ENCODE results near the gene CTDSPL2.

The CTDSPL2 gene

GRCh38 chr15:44490622-44491021, 63.2 kb downstream of the CTDSPL2 start:
- Histone ChIP-seq H3K36me3 (ENCODE audit: control insufficient read depth, insufficient read depth, low read length) (no peaks in the 10 kb centered on the region), H3K9ac (ENCODE audit: low read depth, low read length) (no peak overlapping the region), H3K9me3 (ENCODE audit: control insufficient read depth, insufficient read depth, low read length) (no peaks in the 10 kb centered on the region), H3K4me3 (ENCODE audit: low read depth, low read length) (no peak overlapping the region), H3K27me3 (ENCODE audit: control insufficient read depth, insufficient read depth, low read length) (no peaks in the 10 kb centered on the region), H3K4me1 (ENCODE audit: control insufficient read depth, insufficient read depth, low read length) (no peaks in the 10 kb centered on the region)

- Histone ChIP-seq H3K4me1 (ENCODE audit: control insufficient read depth, insufficient read depth, low read length) (no peaks in the 10 kb centered on the region), H3K9ac (ENCODE audit: low read depth, low read length) (no peak overlapping the region), H3K4me3 (ENCODE audit: low read depth, low read length) (no peak overlapping the region), H3K27me3 (ENCODE audit: control insufficient read depth, insufficient read depth, low read length) (no peaks in the 10 kb centered on the region), H3K9me3 (ENCODE audit: control insufficient read depth, insufficient read depth, low read length) (no peaks in the 10 kb centered on the region), H3K36me3 (ENCODE audit: control insufficient read depth, insufficient read depth, low read length) (peaks cover 3% of the 10 kb centered on the region)
Observed at GRCh38 chr15:44492040-44492439, 64.6 kb downstream of the CTDSPL2 start.

- Histone ChIP-seq H3K9ac (ENCODE audit: low read depth, low read length) (no peak overlapping the region), H3K27me3 (ENCODE audit: control insufficient read depth, insufficient read depth, low read length) (no peaks in the 10 kb centered on the region), H3K4me1 (ENCODE audit: control insufficient read depth, insufficient read depth, low read length) (no peaks in the 10 kb centered on the region), H3K36me3 (ENCODE audit: control insufficient read depth, insufficient read depth, low read length) (peaks cover 3% of the 10 kb centered on the region), H3K4me3 (ENCODE audit: low read depth, low read length) (no peak overlapping the region), H3K9me3 (ENCODE audit: control insufficient read depth, insufficient read depth, low read length) (no peaks in the 10 kb centered on the region)
Observed at GRCh38 chr15:44492672-44493071, 65.2 kb downstream of the CTDSPL2 start.

GRCh38 chr15:44495562-44495961, 68.1 kb downstream of the CTDSPL2 start:
- H3K36me3 ChIP-seq (ENCODE audit: control insufficient read depth, insufficient read depth, low read length): peaks cover 10% of the 10 kb centered on the region
- no peak overlapping the region for H3K4me3 ChIP-seq (ENCODE audit: low read depth, low read length)
- H3K9ac ChIP-seq (ENCODE audit: low read depth, low read length): no peak overlapping the region
- no peaks in the 10 kb centered on the region for H3K27me3 ChIP-seq (ENCODE audit: control insufficient read depth, insufficient read depth, low read length)
- no peaks in the 10 kb centered on the region for H3K9me3 ChIP-seq (ENCODE audit: control insufficient read depth, insufficient read depth, low read length)
- no peaks in the 10 kb centered on the region for H3K4me1 ChIP-seq (ENCODE audit: control insufficient read depth, insufficient read depth, low read length)

- Histone ChIP-seq H3K9ac (ENCODE audit: low read depth, low read length) (no peak overlapping the region), H3K27me3 (ENCODE audit: control insufficient read depth, insufficient read depth, low read length) (no peaks in the 10 kb centered on the region), H3K4me1 (ENCODE audit: control insufficient read depth, insufficient read depth, low read length) (no peaks in the 10 kb centered on the region), H3K36me3 (ENCODE audit: control insufficient read depth, insufficient read depth, low read length) (peaks cover 14% of the 10 kb centered on the region), H3K9me3 (ENCODE audit: control insufficient read depth, insufficient read depth, low read length) (no peaks in the 10 kb centered on the region), H3K4me3 (ENCODE audit: low read depth, low read length) (no peak overlapping the region)
Observed at GRCh38 chr15:44500555-44500954, 73.1 kb downstream of the CTDSPL2 start.

GRCh38 chr15:44501768-44502366, 74.4 kb downstream of the CTDSPL2 start:
- no peaks in the 10 kb centered on the region for H3K27me3 ChIP-seq (ENCODE audit: control insufficient read depth, insufficient read depth, low read length)
- peaks cover 11% of the 10 kb centered on the region for H3K36me3 ChIP-seq (ENCODE audit: control insufficient read depth, insufficient read depth, low read length)
- no peaks in the 10 kb centered on the region for H3K4me1 ChIP-seq (ENCODE audit: control insufficient read depth, insufficient read depth, low read length)
- H3K9me3 ChIP-seq (ENCODE audit: control insufficient read depth, insufficient read depth, low read length): no peaks in the 10 kb centered on the region
- H3K4me3 ChIP-seq (ENCODE audit: low read depth, low read length): no peak overlapping the region
- no peak overlapping the region for H3K9ac ChIP-seq (ENCODE audit: low read depth, low read length)

- H3K4me1 ChIP-seq (ENCODE audit: control insufficient read depth, insufficient read depth, low read length): no peaks in the 10 kb centered on the region
- H3K9me3 ChIP-seq (ENCODE audit: control insufficient read depth, insufficient read depth, low read length): no peaks in the 10 kb centered on the region
- peaks cover 9% of the 10 kb centered on the region for H3K36me3 ChIP-seq (ENCODE audit: control insufficient read depth, insufficient read depth, low read length)
- no peak overlapping the region for H3K9ac ChIP-seq (ENCODE audit: low read depth, low read length)
- no peak overlapping the region for H3K4me3 ChIP-seq (ENCODE audit: low read depth, low read length)
- H3K27me3 ChIP-seq (ENCODE audit: control insufficient read depth, insufficient read depth, low read length): no peaks in the 10 kb centered on the region
Observed at GRCh38 chr15:44516436-44516835, 89.0 kb downstream of the CTDSPL2 start.

GRCh38 chr15:44519537-44519936, 92.1 kb downstream of the CTDSPL2 start:
- Histone ChIP-seq H3K9me3 (ENCODE audit: control insufficient read depth, insufficient read depth, low read length) (no peaks in the 10 kb centered on the region), H3K4me3 (ENCODE audit: low read depth, low read length) (no peak overlapping the region), H3K9ac (ENCODE audit: low read depth, low read length) (no peak overlapping the region), H3K36me3 (ENCODE audit: control insufficient read depth, insufficient read depth, low read length) (peaks cover 7% of the 10 kb centered on the region), H3K4me1 (ENCODE audit: control insufficient read depth, insufficient read depth, low read length) (no peaks in the 10 kb centered on the region), H3K27me3 (ENCODE audit: control insufficient read depth, insufficient read depth, low read length) (no peaks in the 10 kb centered on the region)

- H3K4me3 ChIP-seq (ENCODE audit: low read depth, low read length): no peak overlapping the region
- no peaks in the 10 kb centered on the region for H3K4me1 ChIP-seq (ENCODE audit: control insufficient read depth, insufficient read depth, low read length)
- H3K27me3 ChIP-seq (ENCODE audit: control insufficient read depth, insufficient read depth, low read length): no peaks in the 10 kb centered on the region
- H3K9me3 ChIP-seq (ENCODE audit: control insufficient read depth, insufficient read depth, low read length): no peaks in the 10 kb centered on the region
- H3K9ac ChIP-seq (ENCODE audit: low read depth, low read length): no peak overlapping the region
- H3K36me3 ChIP-seq (ENCODE audit: control insufficient read depth, insufficient read depth, low read length): no peaks in the 10 kb centered on the region
Observed at GRCh38 chr15:44525018-44525417, 97.6 kb downstream of the CTDSPL2 start.

- Histone ChIP-seq H3K9ac (ENCODE audit: low read depth, low read length) (no peak overlapping the region), H3K4me3 (ENCODE audit: low read depth, low read length) (no peak overlapping the region), H3K27me3 (ENCODE audit: control insufficient read depth, insufficient read depth, low read length) (no peaks in the 10 kb centered on the region), H3K36me3 (ENCODE audit: control insufficient read depth, insufficient read depth, low read length) (no peaks in the 10 kb centered on the region), H3K4me1 (ENCODE audit: control insufficient read depth, insufficient read depth, low read length) (no peaks in the 10 kb centered on the region), H3K9me3 (ENCODE audit: control insufficient read depth, insufficient read depth, low read length) (no peaks in the 10 kb centered on the region)
Observed at GRCh38 chr15:44527241-44527640, 99.8 kb downstream of the CTDSPL2 start.

GRCh38 chr15:44529864-44530604, 102.6 kb downstream of the CTDSPL2 start:
- no peaks in the 10 kb centered on the region for H3K27me3 ChIP-seq (ENCODE audit: control insufficient read depth, insufficient read depth, low read length)
- no peaks in the 10 kb centered on the region for H3K36me3 ChIP-seq (ENCODE audit: control insufficient read depth, insufficient read depth, low read length)
- H3K4me3 ChIP-seq (ENCODE audit: low read depth, low read length): no peak overlapping the region
- no peak overlapping the region for H3K9ac ChIP-seq (ENCODE audit: low read depth, low read length)
- no peaks in the 10 kb centered on the region for H3K4me1 ChIP-seq (ENCODE audit: control insufficient read depth, insufficient read depth, low read length)
- no peaks in the 10 kb centered on the region for H3K9me3 ChIP-seq (ENCODE audit: control insufficient read depth, insufficient read depth, low read length)

- Histone ChIP-seq H3K9ac (ENCODE audit: low read depth, low read length) (no peak overlapping the region), H3K4me1 (ENCODE audit: control insufficient read depth, insufficient read depth, low read length) (no peaks in the 10 kb centered on the region), H3K9me3 (ENCODE audit: control insufficient read depth, insufficient read depth, low read length) (no peaks in the 10 kb centered on the region), H3K36me3 (ENCODE audit: control insufficient read depth, insufficient read depth, low read length) (no peaks in the 10 kb centered on the region), H3K27me3 (ENCODE audit: control insufficient read depth, insufficient read depth, low read length) (no peaks in the 10 kb centered on the region), H3K4me3 (ENCODE audit: low read depth, low read length) (no peak overlapping the region)
Observed at GRCh38 chr15:44530653-44531052, 103.2 kb downstream of the CTDSPL2 start.
